Endodermal cell (in vitro differentiated cells): ENCODE results near the gene PCYT1A. TPM values are rescaled to one million over a fixed set of nuclear protein-coding genes. Genes with fewer than 3 reads are reported as not detected.

Source experiments
- DNase-seq: peaks from one replicate; pipeline ENCODE4 v3.0.0-alpha.2; 2017
- H3K27ac ChIP-seq: 2 replicates; pipeline ENCODE4 v1.5.1; 2013; ENCODE audit warnings: mild to moderate bottlenecking, low read depth, low read length, moderate library complexity
- H3K27me3 ChIP-seq: 2 replicates; pipeline ENCODE4 v1.6.1; 2013; ENCODE audit warnings: mild to moderate bottlenecking, low read length, moderate library complexity; ENCODE audit not compliant: insufficient read depth, control insufficient read depth, poor library complexity, severe bottlenecking
- H3K36me3 ChIP-seq: 2 replicates; pipeline ENCODE4 v1.7.0; 2013; ENCODE audit warnings: mild to moderate bottlenecking, low read length, moderate library complexity; ENCODE audit not compliant: control insufficient read depth, insufficient read depth
- H3K4me1 ChIP-seq: one replicate; pipeline ENCODE4 v1.7.0; 2013; ENCODE audit warnings: low read length; ENCODE audit not compliant: control insufficient read depth, insufficient read depth
- H3K4me3 ChIP-seq: 2 replicates; pipeline ENCODE4 v1.5.1; 2013; ENCODE audit warnings: mild to moderate bottlenecking, low read length, moderate library complexity
- H3K9ac ChIP-seq: 2 replicates; pipeline ENCODE4 v1.6.1; 2013; ENCODE audit warnings: mild to moderate bottlenecking, low read length, moderate library complexity; ENCODE audit not compliant: poor library complexity, severe bottlenecking; ENCODE audit errors: extremely low read depth
- H3K9me3 ChIP-seq: 2 replicates; pipeline ENCODE4 v1.6.1; 2013; ENCODE audit warnings: mild to moderate bottlenecking, low read length, moderate library complexity; ENCODE audit not compliant: control insufficient read depth
- H3K27ac Mint-ChIP-seq: 2 replicates; pipeline ENCODE4 v1.8.0; 2020; ENCODE audit warnings: mixed read lengths
- H3K27me3 Mint-ChIP-seq: 2 replicates; pipeline ENCODE4 v1.8.0; 2021; ENCODE audit warnings: mild to moderate bottlenecking, mixed read lengths; ENCODE audit not compliant: insufficient read depth
- H3K36me3 Mint-ChIP-seq: 2 replicates; pipeline ENCODE4 v1.8.0; 2020; ENCODE audit warnings: low read depth, mixed read lengths
- H3K4me1 Mint-ChIP-seq: 2 replicates; pipeline ENCODE4 v1.8.0; 2020; ENCODE audit warnings: mixed read lengths
- H3K4me3 Mint-ChIP-seq: 2 replicates; pipeline ENCODE4 v1.8.0; 2020; ENCODE audit warnings: mild to moderate bottlenecking, moderate library complexity, mixed read lengths
- H3K9me3 Mint-ChIP-seq: 2 replicates; pipeline ENCODE4 v1.8.0; 2020; ENCODE audit warnings: mild to moderate bottlenecking, mixed read lengths
- CTCF ChIP-seq: fragments of 200-600 bp; sonication (generic); conservative IDR thresholded peaks from 2 replicates; pipeline ENCODE4 v1.5.0; 2021; ENCODE audit warnings: antibody characterized with exemption, mild to moderate bottlenecking
- WGBS, 2 experiments: methylation state at CpG; one replicate each; pipeline versions ENCODE4 v1.1.5 to v1.1.7; 2013; ENCODE audit warnings: missing lambda C conversion rate in 2 of 2, mixed read lengths in 1 of 2; ENCODE audit not compliant: insufficient coverage in 1 of 2, insufficient read length in 1 of 2; 5-methylcytosine and 5-hydroxymethylcytosine counted together
- total RNA-seq, 2 donors: library from RNA; stranded (reverse); fragmentation: NEBNext Ultra II Directional in 1 of 2; extraction: Animal tissue kit (Norgen Biotek cat#: 25700) in 1 of 2; gene quantifications; 2 replicates in 1 of 2; 3 replicates in 1 of 2; pipeline ENCODE4 v1.2.1, GENCODE V29; 2021

The PCYT1A gene
- total RNA-seq, 2 donors from 2014 or later = 30.2 to 32.5 TPM

- TF ChIP-seq CTCF = no peak
- Mint-ChIP-seq H3K36me3 (no peaks in the 10 kb centered on the region), H3K4me1 (no peaks in the 10 kb centered on the region), H3K27me3 (no peaks in the 10 kb centered on the region), H3K27ac (no peak overlapping the region), H3K9me3 (no peaks in the 10 kb centered on the region), H3K4me3 (no peak overlapping the region)
- H3K27ac ChIP-seq = no peak overlapping the region
- no peaks in the 10 kb centered on the region for H3K4me1 ChIP-seq
- peak; percentile 13 for DNase-seq
- no peaks in the 10 kb centered on the region for H3K9me3 ChIP-seq
- H3K4me3 ChIP-seq = no peak overlapping the region
- 100% methylated on average over 1 of the region's 1 CpG; no CpG with 5 or more reads in 1 of the 2 experiments for WGBS, 2 experiments
- no peak overlapping the region for H3K9ac ChIP-seq
- no peaks in the 10 kb centered on the region for H3K36me3 ChIP-seq
- no peaks in the 10 kb centered on the region for H3K27me3 ChIP-seq
Measured at GRCh38 chr3:196334982-196335381, 47.5 kb upstream of the PCYT1A start.

- Histone ChIP-seq H3K9me3 (no peaks in the 10 kb centered on the region), H3K9ac (no peak overlapping the region), H3K4me3 (no peak overlapping the region), H3K27me3 (no peaks in the 10 kb centered on the region), H3K36me3 (no peaks in the 10 kb centered on the region), H3K4me1 (no peaks in the 10 kb centered on the region), H3K27ac (no peak overlapping the region)
- no peaks in the 10 kb centered on the region for H3K36me3 Mint-ChIP-seq
- no peaks in the 10 kb centered on the region for H3K27me3 Mint-ChIP-seq
- no peak for TF ChIP-seq CTCF
- no peak overlapping the region for H3K27ac Mint-ChIP-seq
- WGBS, 2 experiments = 93 to 94% methylated on average over 8 of the region's 8 CpGs
- peak; percentile 17 for DNase-seq
- H3K4me3 Mint-ChIP-seq = no peak overlapping the region
- H3K9me3 Mint-ChIP-seq = no peaks in the 10 kb centered on the region
- H3K4me1 Mint-ChIP-seq = peaks cover 5% of the 10 kb centered on the region
Measured at GRCh38 chr3:196332168-196332567, 44.6 kb upstream of the PCYT1A start.

DNA sequence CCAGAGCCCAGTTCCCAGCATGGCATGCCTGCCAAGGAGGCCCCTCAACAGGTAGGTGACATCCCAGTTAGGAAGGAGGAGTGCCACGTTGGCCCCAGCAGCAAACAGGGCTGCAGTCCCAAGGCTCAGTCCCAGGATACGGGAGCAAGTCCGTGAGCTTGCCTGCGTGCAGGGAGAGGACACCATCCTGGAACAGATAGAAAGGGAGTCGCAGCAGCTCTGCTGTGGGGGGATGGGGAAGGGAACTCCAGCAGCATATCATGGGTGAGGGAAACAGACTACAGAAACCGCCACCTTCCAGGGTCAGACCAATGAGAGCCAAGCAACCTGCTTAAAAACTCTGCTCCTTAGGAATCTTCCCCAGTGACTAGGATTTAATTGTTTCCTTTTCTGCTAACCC is 39.9 kb upstream of the PCYT1A start:
- Histone ChIP-seq H3K27me3 (no peaks in the 10 kb centered on the region), H3K27ac (no peak overlapping the region), H3K9me3 (no peaks in the 10 kb centered on the region), H3K4me3 (no peak overlapping the region), H3K4me1 (no peaks in the 10 kb centered on the region), H3K36me3 (no peaks in the 10 kb centered on the region), H3K9ac (no peak overlapping the region)
- no peaks in the 10 kb centered on the region for H3K9me3 Mint-ChIP-seq
- WGBS, 2 experiments = 62 to 72% methylated on average over 3 to 6 of the region's 6 CpGs
- H3K27me3 Mint-ChIP-seq = no peaks in the 10 kb centered on the region
- H3K4me1 Mint-ChIP-seq = peaks cover 5% of the 10 kb centered on the region
- TF ChIP-seq CTCF = no peak
- DNase-seq = peak; percentile 58
- peak overlapping the region; percentile 6 for H3K27ac Mint-ChIP-seq
- H3K36me3 Mint-ChIP-seq = no peaks in the 10 kb centered on the region
- no peak overlapping the region for H3K4me3 Mint-ChIP-seq
